A549 (cell line): ENCODE results near the gene PTPRF. TPM values are rescaled to one million over a fixed set of nuclear protein-coding genes. Genes with fewer than 3 reads are reported as not detected.

Source experiments
- ATAC-seq, 2 experiments: fragments of 200-7000 bp in 1 of 2; fragments of >200 bp in 1 of 2; cut with Nextera tagmentation in 1 of 2; cut with Tn5 transposase in 1 of 2; 3 replicates each; pipeline versions ENCODE4 v1.8.0 to v1.9.1; 2018 to 2020; ENCODE audit warnings: mild to moderate bottlenecking in 1 of 2, moderate library complexity in 1 of 2
- CTCF ChIA-PET: fragments of 300-600 bp; sonication (Branson Sonifier 250); formaldehyde crosslinking; extraction: SDS; loops from one replicate; lab custom pipeline; 2021; ENCODE audit warnings: antibody characterized with exemption, inconsistent platforms; lab: Yijun Ruan, JAX
- POLR2A ChIA-PET: fragments of 350-600 bp; formaldehyde crosslinking; extraction: SDS; loops from one replicate; lab custom pipeline; 2021; ENCODE audit warnings: antibody characterized with exemption, inconsistent platforms; lab: Yijun Ruan, JAX
- DNase-seq, 2 experiments: peaks; one replicate each; pipeline versions ENCODE4 v3.0.0 to v3.0.0-alpha.2; 2011 to 2016; ENCODE audit warnings: low read depth in 1 of 2, low spot score in 1 of 2
- FAIRE-seq: peaks from 2 replicates; lab custom pipeline; 2011; peaks lifted over from hg19 to GRCh38; lab: Jason Lieb, UNC
- H3K27ac ChIP-seq, 2 experiments: fragments of >200 bp; sonication (Bioruptor Twin); formaldehyde crosslinking; 3 replicates each; pipeline ENCODE4 v1.5.1; 2016 to 2017
- H3K4me1 ChIP-seq: fragments of >200 bp; sonication (Bioruptor Twin); formaldehyde crosslinking; 3 replicates; pipeline ENCODE4 v1.6.1; 2016
- H3K4me2 ChIP-seq: fragments of >200 bp; sonication (Bioruptor Twin); formaldehyde crosslinking; 3 replicates; pipeline ENCODE4 v1.6.1; 2016
- H3K4me3 ChIP-seq: fragments of >200 bp; sonication (Bioruptor Twin); formaldehyde crosslinking; 3 replicates; pipeline ENCODE4 v1.5.1; 2016
- H3K9me3 ChIP-seq: fragments of >200 bp; sonication (Bioruptor Twin); formaldehyde crosslinking; 3 replicates; pipeline ENCODE4 v1.6.1; 2016
- ATOH8 ChIP-seq: fragments of 250-450 bp; sonication (Bioruptor Pico); IDR thresholded peaks from 2 replicates; pipeline ENCODE4 v1.5.0; 2020; ENCODE audit warnings: low read depth, mild to moderate bottlenecking, moderate library complexity
- CBX8 ChIP-seq: fragments of 200-600 bp; sonication (generic); IDR thresholded peaks from 2 replicates; pipeline ENCODE4 v1.6.1; 2016
- CEBPB ChIP-seq, 2 experiments: fragments of >200 bp in 1 of 2; sonication (Bioruptor Twin) in 1 of 2; formaldehyde crosslinking in 1 of 2; IDR thresholded peaks; 2 replicates each; pipeline ENCODE4 v1.6.1; 2012 to 2016
- CTCF ChIP-seq: fragments of >200 bp; sonication (Bioruptor Twin); formaldehyde crosslinking; IDR thresholded peaks from 3 replicates; pipeline ENCODE4 v1.5.1; 2016
- EHMT2 ChIP-seq: fragments of 200-600 bp; sonication (generic); IDR thresholded peaks from 2 replicates; pipeline ENCODE4 v1.6.1; 2016; ENCODE audit warnings: antibody characterized with exemption, low read depth, mild to moderate bottlenecking, moderate library complexity
- EP300 ChIP-seq, 2 experiments: fragments of >200 bp; sonication (Bioruptor Twin); formaldehyde crosslinking; IDR thresholded peaks; 2 replicates in 1 of 2; 3 replicates in 1 of 2; pipeline ENCODE4 v1.6.1; 2016 to 2017
- FOSB ChIP-seq: fragments of 250-450 bp; sonication (Bioruptor Pico); IDR thresholded peaks from 2 replicates; pipeline ENCODE4 v1.5.0; 2020; ENCODE audit warnings: mild to moderate bottlenecking, moderate library complexity
- MAX ChIP-seq: IDR thresholded peaks from 2 replicates; pipeline ENCODE4 v1.6.1; 2012
- MAZ ChIP-seq: fragments of 150-350 bp; IDR thresholded peaks from 2 replicates; pipeline ENCODE4 v1.6.1; 2014; ENCODE audit warnings: antibody characterized with exemption, low read depth, low read length, borderline replicate concordance
- NFE2L2 ChIP-seq: fragments of 150-350 bp; conservative IDR thresholded peaks from 2 replicates; pipeline ENCODE4 v1.6.1; 2014; ENCODE audit warnings: low read length
- NR3C1 ChIP-seq: fragments of >200 bp; sonication (Bioruptor Twin); formaldehyde crosslinking; IDR thresholded peaks from 3 replicates; pipeline ENCODE4 v1.6.1; 2017
- PBX3 ChIP-seq: IDR thresholded peaks from 2 replicates; pipeline ENCODE4 v1.6.1; 2012
- RAD21 ChIP-seq, 2 experiments: fragments of >200 bp in 1 of 2; sonication (Bioruptor Twin) in 1 of 2; formaldehyde crosslinking in 1 of 2; IDR thresholded peaks in 1 of 2; conservative IDR thresholded peaks in 1 of 2; 2 replicates in 1 of 2; 3 replicates in 1 of 2; pipeline ENCODE4 v1.6.1; 2012 to 2018; ENCODE audit warnings: inconsistent platforms in 1 of 2
- REST ChIP-seq: fragments of 200-600 bp; sonication (generic); IDR thresholded peaks from 2 replicates; pipeline ENCODE4 v1.6.1; 2016; ENCODE audit warnings: antibody characterized with exemption, mild to moderate bottlenecking, moderate library complexity
- RFX5 ChIP-seq: fragments of 450-650 bp; IDR thresholded peaks from 2 replicates; pipeline ENCODE4 v1.7.1; 2014; ENCODE audit warnings: antibody characterized with exemption, mild to moderate bottlenecking, moderate library complexity
- SMC3 ChIP-seq: fragments of >200 bp; sonication (Bioruptor Twin); formaldehyde crosslinking; IDR thresholded peaks from 3 replicates; pipeline ENCODE4 v1.6.1; 2018; ENCODE audit warnings: inconsistent platforms
- ZNF302 ChIP-seq: fragments of 250-450 bp; sonication (Bioruptor Pico); IDR thresholded peaks from 2 replicates; pipeline ENCODE4 v1.9.0; 2021; ENCODE audit warnings: inconsistent platforms, mild to moderate bottlenecking, moderate library complexity
- WGBS: methylation state at CpG from one replicate; pipeline ENCODE4 v1.1.6; 2017; ENCODE audit errors: missing lambda C conversion rate; 5-methylcytosine and 5-hydroxymethylcytosine counted together
- polyA plus RNA-seq, 4 experiments: library from polyadenylated mRNA; depleted of rRNA in 3 of 4; stranded (reverse); fragments of >200 nt; fragmentation: RNase III in 1 of 4; extraction: RNeasy Plus Mini Kit Qiagen cat#74134 plus additional on column Dnase treatment in 1 of 4; gene quantifications; 2 replicates in 3 of 4; 3 replicates in 1 of 4; pipeline ENCODE4 v1.2.3, GENCODE V29; 2011 to 2017

Gene PTPRF
- polyA plus RNA-seq, 2 of the 4 experiments (the other 2 are of a cell fraction): 68.5 to 96.5 TPM

GRCh38 chr1:43484367-43484766, 46.3 kb upstream of the PTPRF start:
- Histone ChIP-seq H3K4me1 (no peaks in the 10 kb centered on the region), H3K9me3 (peaks cover 9% of the 10 kb centered on the region), H3K4me2 (no peak overlapping the region), H3K4me3 (no peak overlapping the region), H3K27ac (no peak overlapping the region)
- TF ChIP-seq EP300 (IDR thresholded peaks at IDR 0.05): no peak
- no peak for TF ChIP-seq CEBPB (IDR thresholded peaks at IDR 0.05)
- TF ChIP-seq FOSB (CRISPR knock-in tag): no peak
- TF ChIP-seq PBX3: no peak
- no peak for TF ChIP-seq MAZ
- no peak for FAIRE-seq
- CTCF ChIA-PET: no interaction called here
- 99% methylated on average over 2 of the region's 2 CpGs for WGBS
- DNase-seq: no peak
- no peak for ATAC-seq
- POLR2A ChIA-PET: no interaction called here

GRCh38 chr1:43488165-43488564, 42.5 kb upstream of the PTPRF start:
- H3K9me3 ChIP-seq: peaks cover 20% of the 10 kb centered on the region; the same call in 2 of the 3 replicates
- H3K4me2 ChIP-seq: no peak overlapping the region
- ChIA-PET CTCF (no interaction called here), POLR2A (no interaction called here)
- no peak overlapping the region for H3K4me3 ChIP-seq
- no peak for TF ChIP-seq ATOH8
- ATAC-seq: no peak
- WGBS: 31% methylated on average over 1 of the region's 1 CpG
- no peaks in the 10 kb centered on the region for H3K4me1 ChIP-seq
- FAIRE-seq: no peak
- no peak overlapping the region for H3K27ac ChIP-seq
- DNase-seq: no peak

- Histone ChIP-seq H3K4me1 (peaks cover 6% of the 10 kb centered on the region; the same call in 1 of the 3 replicates), H3K4me3 (no peak overlapping the region)
- POLR2A ChIA-PET: no interaction called here
- FAIRE-seq: no peak
- no peak for TF ChIP-seq ZNF302 (CRISPR knock-in tag)
- no peak for TF ChIP-seq RAD21 (conservative IDR thresholded peaks at IDR 0.05 in 1 of 2, IDR thresholded peaks at IDR 0.05 in 1 of 2)
- no peak for TF ChIP-seq REST
- TF ChIP-seq NFE2L2: no peak
- no peak for TF ChIP-seq CBX8
- TF ChIP-seq ATOH8: no peak
- no peak for TF ChIP-seq FOSB (CRISPR knock-in tag)
- TF ChIP-seq EHMT2: no peak
- no peak for TF ChIP-seq MAX
- TF ChIP-seq CTCF: no peak
- TF ChIP-seq SMC3: no peak
- no peak for TF ChIP-seq RFX5
- no peak for TF ChIP-seq NR3C1
- TF ChIP-seq, all 56 proteins: peak for 0
- Histone ChIP-seq H3K27ac (no peak overlapping the region), H3K9me3 (peaks cover 20% of the 10 kb centered on the region; the same call in 2 of the 3 replicates), H3K4me2 (no peak overlapping the region)
- no peak for DNase-seq
- ATAC-seq: no peak
- WGBS: 100% methylated on average over 1 of the region's 1 CpG
- CTCF ChIA-PET: no interaction called here
These were observed 39.6 kb upstream of the PTPRF start for GRCh38 chr1:43491061-43491460.
